Stimulated activated effector memory CD8-positive, alpha-beta T cell treated with anti-CD3 and anti-CD28 coated beads, Interleukin-12 subunit alpha, Interleukin-12 subunit beta, amount 100 ng/mL, for 72 hours (primary cell): Measurements from ENCODE around the gene GJB2.

Experiments
- ATAC-seq: fragments of 150-1000 bp; cut with Tn5 transposase; 2 replicates; pipeline ENCODE4 v1.10.0; 2021
- DNase-seq, 2 donors: peaks; one replicate each; pipeline ENCODE4 v3.0.0; 2021 to 2022; ENCODE audit warnings: low spot score in 2 of 2
- H3K27ac Mint-ChIP-seq: one replicate; pipeline ENCODE4 v1.8.0; 2022; ENCODE audit warnings: mild to moderate bottlenecking, mixed read lengths
- H3K36me3 Mint-ChIP-seq: one replicate; pipeline ENCODE4 v1.8.0; 2022; ENCODE audit warnings: mild to moderate bottlenecking, mixed read lengths
- H3K4me1 Mint-ChIP-seq: one replicate; pipeline ENCODE4 v1.8.0; 2022; ENCODE audit warnings: mixed read lengths
- H3K4me3 Mint-ChIP-seq: one replicate; pipeline ENCODE4 v1.8.0; 2022; ENCODE audit warnings: mild to moderate bottlenecking, mixed read lengths
- H3K9me3 Mint-ChIP-seq: one replicate; pipeline ENCODE4 v1.8.0; 2022; ENCODE audit warnings: mixed read lengths

The GJB2 gene

DNA sequence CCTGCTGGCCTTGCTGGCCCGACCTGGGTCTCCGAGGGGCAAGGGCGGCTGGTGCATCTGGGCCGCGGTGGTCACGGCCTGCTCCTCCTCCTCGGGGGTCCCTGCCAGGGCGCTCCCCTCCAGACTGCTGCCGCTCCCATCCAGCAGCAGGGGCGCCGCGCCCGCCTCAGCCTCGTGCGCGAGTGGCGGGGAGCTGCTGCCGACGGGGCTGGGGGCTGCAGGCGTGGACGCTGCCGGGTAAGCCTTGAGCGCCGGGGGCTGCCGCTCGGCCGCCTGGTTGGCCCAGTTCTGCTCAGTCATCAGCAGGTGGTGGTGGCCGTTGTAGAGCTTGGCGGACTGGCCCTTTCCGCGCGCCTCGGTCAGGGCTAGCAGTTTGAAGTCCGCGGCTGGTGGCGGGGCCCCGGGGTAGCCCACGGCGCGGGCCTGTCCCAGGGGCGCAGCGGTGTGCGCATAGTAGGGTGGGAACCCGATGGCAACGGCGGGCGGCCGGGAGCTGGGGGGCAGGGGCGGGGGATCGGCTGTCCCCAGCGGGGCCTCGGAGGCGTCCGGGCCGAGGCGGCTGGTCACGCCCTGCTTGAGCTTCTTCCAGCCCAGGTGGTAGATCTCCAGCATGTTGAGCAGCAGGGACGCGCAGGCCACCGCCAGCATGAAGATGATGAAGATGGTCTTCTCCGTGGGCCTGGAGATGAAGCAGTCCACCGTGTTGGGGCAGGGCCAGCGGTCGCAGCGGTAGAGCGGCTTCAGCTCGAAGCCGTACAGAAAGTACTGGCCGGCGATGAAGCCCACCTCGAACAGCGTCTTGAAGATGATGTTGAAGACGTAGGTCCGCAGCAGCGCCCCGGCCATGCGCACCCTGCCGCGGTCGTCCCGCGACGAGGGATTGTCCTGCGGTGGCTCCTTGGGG is 50.5 kb downstream of the GJB2 start:
- Mint-ChIP-seq H3K36me3 (no peaks in the 10 kb centered on the region), H3K4me3 (no peak overlapping the region), H3K27ac (no peak overlapping the region), H3K4me1 (no peaks in the 10 kb centered on the region), H3K9me3 (no peaks in the 10 kb centered on the region)
- ATAC-seq (no peak), DNase-seq (no peak)

DNA sequence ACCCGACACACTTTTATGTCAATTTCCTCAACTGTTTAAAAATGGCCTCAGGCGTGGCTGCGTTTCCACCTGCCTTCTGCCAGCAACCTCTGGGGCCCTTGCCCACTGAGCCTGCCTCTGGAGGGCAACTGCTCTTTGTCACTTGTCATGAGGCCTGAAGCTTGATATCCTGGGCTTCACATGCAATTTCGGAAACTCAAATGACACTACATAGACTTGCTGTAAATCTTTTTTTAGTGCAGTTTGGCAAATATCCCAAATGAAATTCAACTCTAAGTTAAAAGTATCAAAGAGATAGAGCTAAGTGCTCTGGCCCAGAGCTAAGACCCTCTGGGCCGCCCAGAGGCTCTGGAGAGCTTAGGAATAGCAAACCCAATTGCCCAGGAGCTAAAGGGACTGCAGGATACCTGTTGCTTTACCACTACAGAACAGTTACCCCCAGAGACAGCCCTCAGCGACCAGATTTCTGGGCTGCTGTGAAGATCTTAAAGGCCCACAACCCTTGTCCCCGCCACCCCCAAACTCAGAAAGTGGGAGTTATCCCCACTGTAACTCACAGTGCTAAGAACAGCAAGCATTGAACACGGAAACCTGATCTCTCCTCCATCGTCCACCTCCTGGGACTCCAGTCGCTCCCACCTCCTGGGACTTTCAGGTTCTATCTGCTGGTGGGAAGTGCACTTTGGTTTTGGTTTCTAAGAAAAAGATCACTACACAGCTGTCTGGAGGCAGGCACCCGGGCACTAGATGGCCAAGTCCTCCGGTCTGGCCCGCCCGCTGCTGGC is 51.3 kb downstream of the GJB2 start:
- no peak for DNase-seq
- Mint-ChIP-seq H3K4me3 (no peak overlapping the region), H3K9me3 (no peaks in the 10 kb centered on the region), H3K27ac (no peak overlapping the region), H3K36me3 (no peaks in the 10 kb centered on the region), H3K4me1 (no peaks in the 10 kb centered on the region)
- ATAC-seq: no peak

DNA sequence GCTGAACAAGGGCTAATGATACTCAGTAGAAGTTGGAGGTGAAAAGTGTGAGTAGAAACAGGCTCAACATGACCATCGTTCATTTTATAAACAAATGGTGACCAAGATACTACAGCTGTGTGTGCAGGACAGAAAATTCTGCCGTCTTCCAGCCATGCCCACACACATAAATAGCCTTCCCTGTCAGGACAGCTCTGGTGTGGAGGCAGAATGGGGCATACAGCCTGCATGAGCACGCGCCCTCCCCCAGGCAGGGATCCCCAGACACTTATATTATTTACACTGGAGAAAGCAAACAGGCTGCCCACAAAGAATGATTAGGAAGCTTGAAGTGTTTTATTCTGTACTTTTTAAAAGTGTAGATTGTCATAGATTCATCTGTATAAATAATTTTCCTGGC is 52.3 kb downstream of the GJB2 start:
- Mint-ChIP-seq H3K9me3 (no peaks in the 10 kb centered on the region), H3K36me3 (no peaks in the 10 kb centered on the region), H3K4me3 (no peak overlapping the region), H3K27ac (no peak overlapping the region), H3K4me1 (no peaks in the 10 kb centered on the region)
- no peak for DNase-seq
- ATAC-seq: no peak

DNA sequence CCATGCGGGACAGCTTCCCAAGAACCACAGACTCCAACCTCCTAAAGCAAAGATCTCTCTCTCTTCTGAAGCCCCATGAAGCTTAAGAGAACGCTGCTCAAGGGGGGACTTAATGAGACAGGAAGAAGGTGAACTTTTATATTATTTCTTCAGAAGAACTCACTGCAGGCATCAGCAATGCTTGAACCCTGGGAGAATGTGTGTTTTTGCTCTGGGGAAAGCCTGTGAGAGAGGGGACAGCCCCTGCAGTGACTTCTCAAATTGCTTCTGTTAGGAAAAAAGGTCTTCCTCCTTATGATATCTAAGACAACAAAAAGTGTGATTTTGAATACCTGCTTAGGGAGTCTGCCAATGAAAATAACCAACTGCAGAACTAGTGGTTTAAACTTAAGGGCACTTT is 54.9 kb downstream of the GJB2 start:
- H3K4me3 Mint-ChIP-seq: no peak overlapping the region
- no peaks in the 10 kb centered on the region for H3K36me3 Mint-ChIP-seq
- DNase-seq (no peak), ATAC-seq (no peak)
- H3K4me1 Mint-ChIP-seq: no peaks in the 10 kb centered on the region
- H3K9me3 Mint-ChIP-seq: no peaks in the 10 kb centered on the region
- no peak overlapping the region for H3K27ac Mint-ChIP-seq
